HG03108 (cell line): ENCODE data around the gene TRIM47.
"Not testable (repeated sequence)": the region's sequence is repeated elsewhere in the genome, so short reads cannot be mapped to it uniquely, and the experiment has no call there.

Experiments
- ATAC-seq: cut with Tn5 transposase; IDR thresholded peaks from one replicate; pipeline ENCODE4 v1.9.1; 2021; ENCODE audit warnings: moderate library complexity; ENCODE audit not compliant: unreplicated experiment

TRIM47 gene

GRCh38 chr17:75872434-75873351 lies 5.7 kb downstream of the TRIM47 start:
- ATAC-seq, result no peak

- ATAC-seq, result not testable (repeated sequence)
These were observed 8.2 kb downstream of the TRIM47 start for GRCh38 chr17:75870228-75870627.

- no peak for ATAC-seq
These were observed 8.9 kb downstream of the TRIM47 start for GRCh38 chr17:75869282-75870141.

- not testable (repeated sequence) for ATAC-seq
These were observed 9.6 kb downstream of the TRIM47 start for GRCh38 chr17:75868730-75869281.

DNA sequence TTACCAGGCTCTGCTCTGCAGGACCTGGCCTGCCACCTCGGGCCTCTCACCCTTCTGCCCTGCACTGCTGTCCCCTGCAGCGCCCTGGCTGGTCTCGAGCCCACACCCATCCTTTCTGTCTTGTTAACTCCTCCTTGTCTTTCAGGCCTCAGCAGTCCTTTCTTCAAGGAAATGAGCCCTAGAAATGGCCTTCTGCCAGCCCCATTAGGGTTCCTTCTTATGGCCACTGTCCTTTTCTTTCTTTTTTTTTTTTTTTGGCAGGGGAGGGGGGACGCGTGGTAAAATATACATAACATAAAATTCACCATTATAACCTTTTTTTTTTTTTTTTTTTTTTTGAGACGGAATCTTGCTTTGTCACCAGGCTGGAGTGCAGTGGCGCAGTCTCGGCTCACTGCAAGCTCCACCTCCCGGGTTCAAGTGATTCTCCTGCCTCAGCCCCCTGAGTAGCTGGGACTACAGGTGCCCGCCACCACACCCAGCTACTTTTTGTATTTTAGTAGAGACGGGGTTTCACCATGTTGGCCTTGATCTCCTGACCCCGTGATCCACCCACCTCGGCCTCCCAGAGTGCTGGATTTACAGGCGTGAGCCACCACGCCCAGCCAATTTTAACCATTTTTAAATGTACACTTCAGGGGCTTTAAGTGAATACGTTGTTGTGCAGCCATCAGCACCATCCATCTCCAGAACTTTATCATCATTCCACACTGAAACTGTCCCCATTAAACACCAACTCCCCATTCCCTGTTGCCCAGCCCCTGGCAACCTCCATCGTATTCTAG lies 12.8 kb downstream of the TRIM47 start:
- not testable (repeated sequence) for ATAC-seq

GRCh38 chr17:75864887-75865286 lies 13.5 kb downstream of the TRIM47 start:
- peak; percentile 4 for ATAC-seq

GRCh38 chr17:75864448-75864871 lies 13.9 kb downstream of the TRIM47 start:
- peak; percentile 83 for ATAC-seq

- no peak for ATAC-seq
These were observed 16.5 kb downstream of the TRIM47 start for GRCh38 chr17:75861927-75862317.

GRCh38 chr17:75859358-75859757 lies 19.0 kb downstream of the TRIM47 start:
- not testable (repeated sequence) for ATAC-seq

- no peak for ATAC-seq
These were observed 22.2 kb downstream of the TRIM47 start for GRCh38 chr17:75856062-75856756.

DNA sequence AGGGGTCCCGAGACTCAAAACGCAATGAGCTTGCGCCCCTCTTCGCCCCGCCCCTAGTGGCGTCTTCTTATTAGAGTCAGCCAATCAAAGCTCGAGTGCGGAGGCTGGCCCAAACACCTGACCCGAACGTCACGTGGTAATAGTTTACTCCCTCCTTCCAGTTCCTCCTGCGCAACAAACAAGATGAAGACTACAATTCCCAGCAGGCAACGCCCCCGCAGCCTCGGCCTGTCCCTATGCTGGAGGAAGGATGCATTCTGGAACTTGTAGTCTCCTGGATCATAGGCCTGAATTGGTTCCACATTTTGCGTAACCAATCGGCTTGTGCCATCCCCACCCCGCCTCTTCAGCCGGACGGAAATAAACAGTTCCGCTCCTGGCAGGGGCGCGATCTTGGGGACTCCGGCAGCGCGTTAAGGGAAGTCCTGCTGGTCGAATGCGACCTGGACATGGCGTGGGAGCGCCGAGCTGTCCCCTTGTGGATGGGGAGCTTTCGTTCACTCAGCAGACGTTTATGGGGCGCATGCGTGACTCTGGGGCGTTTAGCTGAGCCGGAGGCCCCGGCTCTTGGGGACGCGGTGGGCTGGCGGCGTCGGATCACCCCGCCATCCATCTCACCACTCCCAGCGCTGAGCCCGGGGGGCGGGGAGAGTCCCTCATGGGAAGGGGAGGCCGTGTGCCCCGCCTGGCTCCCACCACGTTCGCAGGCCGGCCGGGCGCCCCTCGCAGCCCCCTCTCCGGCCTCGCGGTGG lies 22.9 kb downstream of the TRIM47 start, which contains the start of gene WBP2:
TSS of gene WBP2 (minus strand) at position 26 of the 752 bp plus-strand sequence. CDS start 38 bp downstream, outside the sequence.
- ATAC-seq, result peak; percentile 80

DNA sequence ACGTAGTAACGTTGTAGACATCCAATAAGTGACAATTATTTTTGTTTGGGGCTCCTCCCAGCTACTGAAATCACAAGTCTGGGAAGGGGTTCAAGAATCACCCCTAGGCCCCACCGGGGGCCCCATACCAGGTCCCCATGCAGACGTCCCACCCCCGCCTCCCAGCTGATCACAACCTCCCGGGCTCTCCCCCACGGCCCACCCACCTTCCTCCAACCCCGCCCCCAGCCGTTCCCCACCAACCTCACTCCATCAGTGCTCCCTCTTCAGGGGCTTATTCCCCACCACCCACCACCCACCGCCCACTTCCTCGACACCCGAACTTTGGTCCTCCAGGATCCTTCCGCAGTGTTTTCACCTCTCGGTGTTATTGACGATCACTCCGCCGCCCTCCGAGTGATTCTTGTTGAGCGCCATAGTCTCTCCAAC lies 23.5 kb downstream of the TRIM47 start:
- ATAC-seq, result no peak

DNA sequence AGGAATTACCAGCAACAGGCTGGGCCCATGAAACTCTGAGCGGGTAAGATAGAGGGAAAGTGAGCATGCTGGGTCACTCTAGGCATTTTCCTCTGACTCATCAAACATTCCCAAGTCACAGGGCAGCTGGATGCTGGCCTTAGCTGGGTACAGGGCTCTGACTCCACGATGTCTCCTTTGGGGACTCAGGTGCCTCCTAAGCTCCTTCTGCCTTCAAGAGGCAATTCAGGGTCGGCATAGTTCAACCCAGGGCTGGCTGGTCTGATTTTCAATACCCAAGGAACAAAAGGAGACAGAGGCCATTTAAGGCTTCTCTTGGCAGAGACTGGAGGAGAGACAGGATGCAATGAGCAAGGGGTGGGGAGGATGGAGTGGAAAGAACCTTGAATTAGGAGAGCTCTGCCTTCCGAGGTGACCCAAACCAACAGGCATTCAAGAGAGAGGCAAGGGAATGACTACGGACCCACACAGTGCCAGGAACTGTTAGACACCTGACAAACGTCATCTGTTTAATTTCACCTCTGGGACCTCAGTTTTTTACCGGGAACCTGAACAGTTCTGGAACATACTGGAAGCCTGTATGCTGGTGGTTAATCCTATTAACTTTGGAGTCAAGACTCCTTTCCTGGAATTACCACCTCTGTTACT lies 24.2 kb downstream of the TRIM47 start:
- ATAC-seq, result no peak

- no peak for ATAC-seq
These were observed 24.9 kb downstream of the TRIM47 start for GRCh38 chr17:75853433-75853832.

GRCh38 chr17:75851693-75851991 lies 26.7 kb downstream of the TRIM47 start:
- not testable (repeated sequence) for ATAC-seq

DNA sequence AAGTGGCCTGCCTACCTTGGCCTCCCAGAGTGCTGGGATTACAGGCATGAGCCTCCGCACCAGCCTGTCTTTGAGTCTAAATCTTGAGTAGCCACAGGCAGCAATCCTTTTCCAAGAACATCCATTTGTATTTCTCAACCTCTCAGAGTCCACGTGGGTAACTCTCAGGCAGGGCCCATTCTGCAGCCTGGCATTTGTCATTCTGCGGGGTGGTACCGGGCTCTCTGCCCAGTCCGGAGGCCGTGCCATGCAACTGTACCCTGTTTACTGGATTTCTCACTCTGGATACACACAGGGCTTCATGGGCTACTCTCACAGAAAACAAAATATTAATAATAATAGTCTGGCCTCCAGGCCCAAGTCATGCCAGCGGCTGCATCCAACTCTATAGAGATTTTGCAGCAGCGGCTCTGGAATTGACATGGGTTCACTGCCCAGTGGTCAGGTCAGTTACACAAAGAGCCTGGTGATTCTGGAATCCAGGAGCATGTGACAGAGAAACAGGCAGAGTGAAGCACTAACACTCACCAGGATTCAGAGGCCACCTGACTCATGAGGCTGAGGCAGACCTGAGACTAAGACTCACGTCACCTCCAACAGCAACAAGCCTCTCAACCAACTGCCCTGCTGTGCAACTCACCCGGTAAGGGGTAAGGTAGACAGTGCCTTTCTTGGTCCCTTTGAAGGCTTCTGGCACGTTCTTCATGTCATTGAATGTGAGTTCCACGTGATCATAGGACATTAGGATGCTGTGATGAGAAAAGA lies 27.3 kb downstream of the TRIM47 start:
- no peak for ATAC-seq

- no peak for ATAC-seq
These were observed 28.7 kb downstream of the TRIM47 start for GRCh38 chr17:75849724-75850123.

DNA sequence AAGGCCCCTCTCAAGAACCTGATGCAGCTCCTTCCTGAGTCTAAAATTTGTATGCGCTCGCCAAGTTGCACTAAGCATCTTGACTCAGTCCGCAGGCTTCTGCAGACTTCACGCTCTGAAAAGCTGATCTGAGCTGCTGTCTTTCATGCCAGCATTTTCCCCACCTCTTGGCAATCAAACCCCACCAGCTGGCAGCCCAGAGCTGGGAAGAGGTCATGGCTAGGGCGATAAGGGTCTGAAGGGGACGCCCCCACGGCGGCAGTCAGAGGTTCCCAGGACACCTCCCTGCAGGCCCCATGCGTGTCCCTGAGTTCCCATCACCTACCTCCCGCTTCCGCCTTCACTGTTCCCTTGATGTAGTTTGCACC lies 29.1 kb downstream of the TRIM47 start:
- no peak for ATAC-seq
